C4-2B (cell line): ENCODE results near the gene TRMT112.
A peak's percentile ranks its signal among the peaks of the same experiment; 100 is the strongest.

Experiments
- ZFX ChIP-seq: fragments of 450-650 bp; IDR thresholded peaks from 2 replicates; pipeline ENCODE4 v1.6.1; 2017
- TF ChIP-seq, protein P1 (sequence below): fragments of 450-650 bp; conservative IDR thresholded peaks from 2 replicates; pipeline ENCODE4 v1.5.1; 2017; ENCODE audit warnings: mild to moderate bottlenecking

DNA sequence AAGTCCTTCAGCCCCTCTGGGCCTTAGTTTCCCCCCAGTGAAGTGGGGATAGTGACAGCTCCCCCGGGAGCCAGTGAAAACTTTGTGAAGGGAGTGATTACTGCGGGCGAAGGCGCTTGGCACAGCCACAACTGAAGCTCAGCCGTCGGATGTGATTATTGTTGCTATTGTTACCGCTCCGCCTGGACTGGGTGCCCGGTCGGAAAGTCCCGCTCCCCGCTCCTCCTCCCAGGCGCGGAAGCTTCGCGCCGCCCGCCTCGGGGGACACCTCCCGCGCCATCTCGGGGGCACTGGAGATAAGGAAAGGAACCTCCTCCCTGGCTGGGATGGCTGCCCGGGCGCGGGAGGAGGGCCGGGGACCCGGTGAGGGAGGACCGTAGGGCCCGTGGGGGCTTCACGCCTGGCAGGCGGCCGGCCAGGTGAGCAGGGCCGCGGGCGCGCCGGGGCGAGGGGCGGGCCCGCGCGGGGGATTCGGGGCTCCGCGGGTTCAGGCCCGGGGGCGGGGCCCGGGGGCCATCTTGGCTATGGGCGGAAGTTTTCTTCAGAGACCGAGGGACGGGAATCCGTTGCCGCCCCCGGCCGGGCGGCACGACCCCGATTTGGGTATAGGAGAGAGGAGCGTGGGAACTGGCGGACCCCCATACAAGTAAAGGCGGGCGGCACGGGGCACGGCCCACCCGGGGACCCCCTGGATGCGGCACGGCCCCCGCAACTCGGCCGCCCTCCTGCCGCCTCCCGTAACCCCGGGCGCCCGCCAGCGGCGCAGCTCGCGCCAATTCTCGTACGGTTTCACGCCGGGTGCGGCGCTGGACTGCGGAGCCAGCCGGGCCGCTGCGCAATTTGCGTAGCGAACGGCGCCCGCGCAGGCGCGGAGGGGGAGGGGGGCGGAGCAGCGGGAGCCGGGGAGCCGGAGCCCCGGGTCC is 32.1 kb downstream of the TRMT112 start, which contains the start of gene GPR137:
- TF ChIP-seq, protein P1, sequence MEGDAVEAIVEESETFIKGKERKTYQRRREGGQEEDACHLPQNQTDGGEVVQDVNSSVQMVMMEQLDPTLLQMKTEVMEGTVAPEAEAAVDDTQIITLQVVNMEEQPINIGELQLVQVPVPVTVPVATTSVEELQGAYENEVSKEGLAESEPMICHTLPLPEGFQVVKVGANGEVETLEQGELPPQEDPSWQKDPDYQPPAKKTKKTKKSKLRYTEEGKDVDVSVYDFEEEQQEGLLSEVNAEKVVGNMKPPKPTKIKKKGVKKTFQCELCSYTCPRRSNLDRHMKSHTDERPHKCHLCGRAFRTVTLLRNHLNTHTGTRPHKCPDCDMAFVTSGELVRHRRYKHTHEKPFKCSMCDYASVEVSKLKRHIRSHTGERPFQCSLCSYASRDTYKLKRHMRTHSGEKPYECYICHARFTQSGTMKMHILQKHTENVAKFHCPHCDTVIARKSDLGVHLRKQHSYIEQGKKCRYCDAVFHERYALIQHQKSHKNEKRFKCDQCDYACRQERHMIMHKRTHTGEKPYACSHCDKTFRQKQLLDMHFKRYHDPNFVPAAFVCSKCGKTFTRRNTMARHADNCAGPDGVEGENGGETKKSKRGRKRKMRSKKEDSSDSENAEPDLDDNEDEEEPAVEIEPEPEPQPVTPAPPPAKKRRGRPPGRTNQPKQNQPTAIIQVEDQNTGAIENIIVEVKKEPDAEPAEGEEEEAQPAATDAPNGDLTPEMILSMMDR = no peak
- peak; percentile 36; the same call in 1 of the 2 replicates for TF ChIP-seq ZFX
